Measurements from ENCODE around the gene PCDH1.

Gene PCDH1

GRCh38 chr5:141852448-141852847, 25.8 kb downstream of the PCDH1 start:
- no peak for DNase-seq

- no peak for DNase-seq
Observed at GRCh38 chr5:141851195-141851874, 26.9 kb downstream of the PCDH1 start.

- DNase-seq, result no peak
Observed at GRCh38 chr5:141850786-141851185, 27.4 kb downstream of the PCDH1 start.

GRCh38 chr5:141850244-141850768, 27.9 kb downstream of the PCDH1 start:
- DNase-seq, result peak; percentile 39

GRCh38 chr5:141849415-141850243, 28.6 kb downstream of the PCDH1 start:
- peak; percentile 39 for DNase-seq

- no peak for DNase-seq
Observed at GRCh38 chr5:141848744-141849414, 29.3 kb downstream of the PCDH1 start.

- DNase-seq, result no peak
Observed at GRCh38 chr5:141846031-141846430, 32.2 kb downstream of the PCDH1 start.

- DNase-seq, result no peak
Observed at GRCh38 chr5:141845371-141845851, 32.8 kb downstream of the PCDH1 start.

GRCh38 chr5:141844414-141845097, 33.7 kb downstream of the PCDH1 start:
- DNase-seq, result no peak

GRCh38 chr5:141843156-141843927, 34.9 kb downstream of the PCDH1 start:
- no peak for DNase-seq

- DNase-seq, result no peak
Observed at GRCh38 chr5:141841378-141842180, 36.6 kb downstream of the PCDH1 start.

- DNase-seq, result no peak
Observed at GRCh38 chr5:141840826-141841360, 37.3 kb downstream of the PCDH1 start.

- DNase-seq, result no peak
Observed at GRCh38 chr5:141840280-141840812, 37.9 kb downstream of the PCDH1 start.

- DNase-seq, result no peak
Observed at GRCh38 chr5:141839015-141839513, 39.1 kb downstream of the PCDH1 start.

- DNase-seq, result no peak
Observed at GRCh38 chr5:141838326-141839014, 39.7 kb downstream of the PCDH1 start.

GRCh38 chr5:141835928-141836670, 42.1 kb downstream of the PCDH1 start:
- DNase-seq, result no peak

- DNase-seq, result no peak
Observed at GRCh38 chr5:141834331-141834730, 43.9 kb downstream of the PCDH1 start.

- DNase-seq, result no peak
Observed at GRCh38 chr5:141832131-141832530, 46.1 kb downstream of the PCDH1 start.

- no peak for DNase-seq
Observed at GRCh38 chr5:141828162-141828561, 50.0 kb downstream of the PCDH1 start.
